SU-DHL-6 (cell line): ENCODE data around the gene ITPKB.

Experiments used
- H2AFZ ChIP-seq: fragments of 200-600 bp; sonication (generic); 2 replicates; pipeline ENCODE4 v1.6.1; 2014; ENCODE audit warnings: low read depth, mild to moderate bottlenecking, moderate library complexity, mixed read lengths, antibody characterized with exemption, low read length; ENCODE audit not compliant: severe bottlenecking
- H3F3A ChIP-seq: fragments of 200-600 bp; shearing (Covaris generic); 2 replicates; pipeline ENCODE4 v1.6.0; 2016; ENCODE audit warnings: antibody characterized with exemption, mild to moderate bottlenecking; ENCODE audit not compliant: insufficient read depth
- H3K27ac ChIP-seq: fragments of 200-600 bp; sonication (generic); 2 replicates; pipeline ENCODE4 v1.5.1; 2016; ENCODE audit warnings: low read depth, mild to moderate bottlenecking, low read length, moderate library complexity, mixed read lengths
- H3K27me3 ChIP-seq: fragments of 200-600 bp; sonication (generic), shearing (Covaris generic); 2 replicates; pipeline ENCODE4 v1.6.0; 2014; ENCODE audit warnings: mild to moderate bottlenecking, low read length
- H3K36me3 ChIP-seq: fragments of 200-600 bp; sonication (generic); 2 replicates; pipeline ENCODE4 v1.6.1; 2014; ENCODE audit warnings: mild to moderate bottlenecking, low read length, mixed read lengths
- H3K4me2 ChIP-seq: fragments of 300-600, 200-600 bp; shearing (Covaris generic), sonication (generic); 2 replicates; pipeline ENCODE4 v1.6.0; 2014; ENCODE audit warnings: low read length, low read depth, mild to moderate bottlenecking; ENCODE audit not compliant: poor library complexity, severe bottlenecking
- H3K4me3 ChIP-seq: fragments of 200-600 bp; sonication (generic); 2 replicates; pipeline ENCODE4 v1.5.1; 2014; ENCODE audit warnings: antibody characterized with exemption, low read length, mild to moderate bottlenecking, mixed read lengths; ENCODE audit not compliant: insufficient read depth, poor library complexity, severe bottlenecking
- H3K79me2 ChIP-seq: fragments of 200-600 bp; sonication (generic); 2 replicates; pipeline ENCODE4 v1.6.1; 2014; ENCODE audit warnings: mild to moderate bottlenecking, low read length, moderate library complexity; ENCODE audit not compliant: insufficient read depth
- H3K9ac ChIP-seq: fragments of 200-600 bp; sonication (generic); 2 replicates; pipeline ENCODE4 v1.7.0; 2014; ENCODE audit warnings: mild to moderate bottlenecking, low read length
- H3K9me2 ChIP-seq: fragments of 200-600 bp; sonication (generic); replicated peaks from 2 replicates; pipeline ENCODE4 v1.6.1; 2014; ENCODE audit warnings: low read length; ENCODE audit not compliant: insufficient read depth
- H3K9me3 ChIP-seq: fragments of 200-600 bp; sonication (generic); 2 replicates; pipeline ENCODE4 v1.6.1; 2014; ENCODE audit warnings: low read length, mixed read lengths; ENCODE audit not compliant: insufficient read depth
- H4K20me1 ChIP-seq: fragments of 200-600 bp; sonication (generic); 2 replicates; pipeline ENCODE4 v1.6.1; 2014; ENCODE audit warnings: low read depth, mild to moderate bottlenecking, antibody characterized with exemption, low read length, moderate library complexity, mixed read lengths
- EZH2phosphoT487 ChIP-seq: fragments of 200-600 bp; sonication (generic), shearing (Covaris generic); conservative IDR thresholded peaks from 2 replicates; pipeline ENCODE4 v1.6.1; 2018; ENCODE audit warnings: mild to moderate bottlenecking, antibody characterized with exemption, low read length, moderate library complexity, mixed read lengths
- TF ChIP-seq, protein P1 (sequence below): fragments of 200-600 bp; sonication (generic); IDR thresholded peaks from one replicate; pipeline ENCODE4 v1.5.1; 2017; ENCODE audit warnings: antibody characterized with exemption, mild to moderate bottlenecking, low read length, moderate library complexity; ENCODE audit not compliant: insufficient read depth, poor library complexity, severe bottlenecking

The ITPKB gene

DNA sequence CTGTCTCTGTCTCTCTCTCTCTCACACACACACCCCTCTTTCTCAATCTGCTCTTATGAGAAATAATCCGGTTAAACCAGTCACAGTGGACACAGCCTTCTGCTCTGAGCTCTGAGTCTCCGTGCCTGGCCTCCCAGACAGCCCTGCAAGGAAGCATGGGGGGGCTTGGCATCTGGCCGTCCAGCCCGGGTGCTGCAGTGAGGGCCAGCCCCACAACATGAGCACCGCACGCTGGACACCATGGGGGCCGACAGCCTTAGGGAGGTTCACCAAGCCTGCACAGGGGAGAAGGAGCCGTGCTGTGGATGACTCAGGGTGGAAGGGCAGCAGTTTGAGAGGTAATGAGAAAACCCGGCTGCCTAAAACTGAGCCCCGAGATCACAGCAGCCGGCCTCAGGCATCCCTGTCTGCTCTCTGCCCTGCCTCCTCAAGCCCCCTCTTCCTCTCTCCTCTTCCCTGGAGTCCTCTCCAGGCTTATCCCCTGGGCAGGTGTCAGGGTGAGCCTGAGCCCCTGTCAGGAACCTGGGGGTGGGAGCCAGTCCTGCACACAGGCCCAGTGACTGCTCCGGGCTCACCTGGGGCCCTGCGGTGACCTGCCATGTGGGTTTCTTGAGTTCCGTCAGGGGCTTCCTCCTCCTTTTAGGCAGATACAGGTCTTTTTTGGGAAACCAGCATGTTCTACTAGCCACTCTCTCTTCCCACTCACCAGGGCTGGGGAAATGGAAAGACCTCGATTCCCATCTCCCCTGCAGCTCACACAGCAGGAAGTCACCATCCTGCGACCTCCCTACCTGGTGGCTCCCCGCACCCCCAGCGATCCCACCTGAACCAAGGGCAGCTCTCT, 92.8 kb downstream of the ITPKB start:
- no peaks in the 10 kb centered on the region for H3K79me2 ChIP-seq
- no peak overlapping the region for H2AFZ ChIP-seq
- peaks cover 13% of the 10 kb centered on the region for H3F3A ChIP-seq
- H3K36me3 ChIP-seq = no peaks in the 10 kb centered on the region
- H3K27me3 ChIP-seq = no peaks in the 10 kb centered on the region
- H3K9me2 ChIP-seq = no peaks in the 10 kb centered on the region
- H3K9me3 ChIP-seq = no peaks in the 10 kb centered on the region
- TF ChIP-seq, protein P1, sequence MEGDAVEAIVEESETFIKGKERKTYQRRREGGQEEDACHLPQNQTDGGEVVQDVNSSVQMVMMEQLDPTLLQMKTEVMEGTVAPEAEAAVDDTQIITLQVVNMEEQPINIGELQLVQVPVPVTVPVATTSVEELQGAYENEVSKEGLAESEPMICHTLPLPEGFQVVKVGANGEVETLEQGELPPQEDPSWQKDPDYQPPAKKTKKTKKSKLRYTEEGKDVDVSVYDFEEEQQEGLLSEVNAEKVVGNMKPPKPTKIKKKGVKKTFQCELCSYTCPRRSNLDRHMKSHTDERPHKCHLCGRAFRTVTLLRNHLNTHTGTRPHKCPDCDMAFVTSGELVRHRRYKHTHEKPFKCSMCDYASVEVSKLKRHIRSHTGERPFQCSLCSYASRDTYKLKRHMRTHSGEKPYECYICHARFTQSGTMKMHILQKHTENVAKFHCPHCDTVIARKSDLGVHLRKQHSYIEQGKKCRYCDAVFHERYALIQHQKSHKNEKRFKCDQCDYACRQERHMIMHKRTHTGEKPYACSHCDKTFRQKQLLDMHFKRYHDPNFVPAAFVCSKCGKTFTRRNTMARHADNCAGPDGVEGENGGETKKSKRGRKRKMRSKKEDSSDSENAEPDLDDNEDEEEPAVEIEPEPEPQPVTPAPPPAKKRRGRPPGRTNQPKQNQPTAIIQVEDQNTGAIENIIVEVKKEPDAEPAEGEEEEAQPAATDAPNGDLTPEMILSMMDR = no peak
- no peak for TF ChIP-seq EZH2phosphoT487
- no peak overlapping the region for H3K4me3 ChIP-seq
- H3K4me2 ChIP-seq = no peak overlapping the region
- no peak overlapping the region for H3K27ac ChIP-seq
- H4K20me1 ChIP-seq = no peaks in the 10 kb centered on the region
- H3K9ac ChIP-seq = no peak overlapping the region

DNA sequence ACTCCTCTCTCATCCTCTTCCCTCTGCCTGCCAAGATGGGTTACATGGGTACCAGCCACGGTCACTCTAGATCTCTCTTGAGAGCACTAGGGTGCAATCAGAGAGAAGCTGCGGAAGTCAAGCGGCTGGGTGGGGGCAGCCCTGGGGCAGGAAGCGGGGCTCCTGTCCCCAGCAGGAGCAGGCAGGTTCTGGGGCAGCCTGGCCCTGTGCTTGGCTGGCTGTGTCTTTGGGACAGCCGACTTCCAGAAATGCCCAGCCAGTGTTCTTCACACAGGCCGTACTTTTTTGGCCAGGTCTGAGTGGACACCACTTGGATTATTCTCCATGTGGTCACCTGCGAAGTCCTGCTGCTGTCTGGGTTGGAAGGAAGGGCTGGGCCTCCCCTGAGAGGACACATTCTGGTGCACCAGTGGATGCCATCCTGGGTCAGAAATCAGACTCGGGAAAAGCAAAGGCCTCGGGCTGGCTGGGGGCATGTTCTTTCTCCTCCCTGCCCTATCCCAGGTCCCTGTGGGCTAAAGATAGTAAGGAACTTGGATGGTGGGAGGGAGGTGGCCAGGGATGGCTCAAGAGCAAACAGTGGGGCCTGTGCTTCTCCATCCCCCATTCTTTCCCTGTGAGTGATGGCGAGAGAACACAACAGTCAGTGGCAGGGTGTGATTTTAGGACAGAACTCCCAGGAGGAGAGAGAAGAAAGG, 93.7 kb downstream of the ITPKB start:
- H3K27ac ChIP-seq = peak overlapping the region; percentile 85
- H3K9me2 ChIP-seq = no peaks in the 10 kb centered on the region
- no peaks in the 10 kb centered on the region for H4K20me1 ChIP-seq
- H3K4me2 ChIP-seq = peak overlapping the region; percentile 39
- H3K36me3 ChIP-seq = no peaks in the 10 kb centered on the region
- no peak overlapping the region; the same call in 1 of the 2 replicates for H3K9ac ChIP-seq
- no peak overlapping the region for H3K4me3 ChIP-seq
- no peaks in the 10 kb centered on the region for H3K9me3 ChIP-seq
- H2AFZ ChIP-seq = no peak overlapping the region
- H3K27me3 ChIP-seq = no peaks in the 10 kb centered on the region
- TF ChIP-seq, protein P1 = no peak
- TF ChIP-seq EZH2phosphoT487 = no peak
- H3K79me2 ChIP-seq = no peaks in the 10 kb centered on the region
- H3F3A ChIP-seq = peaks cover 13% of the 10 kb centered on the region

DNA sequence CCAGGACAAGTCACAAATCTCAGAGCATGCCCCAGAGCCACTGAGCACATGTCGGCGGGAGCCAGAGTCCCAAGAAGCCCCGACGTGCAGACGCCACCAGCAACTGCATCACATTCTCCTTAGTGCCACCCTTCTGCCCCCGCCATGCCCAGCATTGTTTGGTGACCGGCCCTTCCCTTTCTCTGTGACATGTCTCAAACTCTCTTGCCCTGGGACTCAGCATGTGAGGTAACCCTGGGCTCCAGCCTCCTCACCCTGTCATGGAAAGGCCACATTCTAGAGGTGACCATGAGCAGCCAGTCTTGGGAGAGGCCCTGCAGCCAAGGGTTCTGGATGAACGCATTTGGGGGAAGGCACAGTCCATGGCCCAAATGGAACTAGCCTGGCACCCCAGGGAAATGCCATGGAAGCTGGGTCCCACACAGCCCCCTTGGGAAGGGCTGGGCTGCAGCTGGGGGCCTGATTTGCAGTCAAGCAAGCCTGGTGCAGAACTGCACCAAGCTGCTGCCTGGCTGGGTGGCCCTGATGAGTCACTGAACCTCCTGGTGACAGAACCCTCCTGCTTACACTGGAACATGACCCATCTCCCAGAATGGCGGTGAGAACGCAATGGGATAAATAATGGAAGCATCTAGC, 94.4 kb downstream of the ITPKB start:
- Histone ChIP-seq H4K20me1 (no peaks in the 10 kb centered on the region), H3K27me3 (no peaks in the 10 kb centered on the region), H3K4me3 (no peak overlapping the region), H3K4me2 (peak overlapping the region; percentile 39), H3K9me3 (no peaks in the 10 kb centered on the region), H3K9me2 (no peaks in the 10 kb centered on the region), H3K79me2 (no peaks in the 10 kb centered on the region), H3K9ac (peak overlapping the region; percentile 39; the same call in 1 of the 2 replicates), H2AFZ (no peak overlapping the region), H3K27ac (peak overlapping the region; percentile 85), H3F3A (peaks cover 13% of the 10 kb centered on the region), H3K36me3 (no peaks in the 10 kb centered on the region)
- TF ChIP-seq EZH2phosphoT487 = no peak
- TF ChIP-seq, protein P1 = no peak
